Embryonic facial prominence (tissue), 1 donor: ENCODE data around the gene TOMM40.
A peak's percentile ranks its signal among the peaks of the same experiment; 100 is the strongest.

ENCODE experiments used
- DNase-seq: peaks from one replicate; pipeline ENCODE4 v3.0.0-alpha.2; 2016; ENCODE audit errors: extremely low spot score

Gene TOMM40

GRCh38 chr19:44927746-44928145, 36.7 kb downstream of the TOMM40 start:
- DNase-seq, result no peak

- DNase-seq, result no peak
These were observed 39.0 kb downstream of the TOMM40 start for GRCh38 chr19:44930088-44930487.

GRCh38 chr19:44931541-44931940, 40.5 kb downstream of the TOMM40 start:
- no peak for DNase-seq

- no peak for DNase-seq
These were observed 48.6 kb downstream of the TOMM40 start for GRCh38 chr19:44939668-44940067.

- no peak for DNase-seq
These were observed 51.1 kb downstream of the TOMM40 start, which contains the start of gene APOC4 for GRCh38 chr19:44942067-44942571. TSS of gene APOC4 (plus strand) at chr19:44942237. CDS start at chr19:44942278, 41 bp downstream.

- DNase-seq, result no peak
These were observed 52.8 kb downstream of the TOMM40 start for GRCh38 chr19:44943801-44944249.

- DNase-seq, result no peak
These were observed 56.1 kb downstream of the TOMM40 start for GRCh38 chr19:44947041-44947581.

GRCh38 chr19:44948237-44948636, 57.2 kb downstream of the TOMM40 start:
- DNase-seq, result no peak

DNA sequence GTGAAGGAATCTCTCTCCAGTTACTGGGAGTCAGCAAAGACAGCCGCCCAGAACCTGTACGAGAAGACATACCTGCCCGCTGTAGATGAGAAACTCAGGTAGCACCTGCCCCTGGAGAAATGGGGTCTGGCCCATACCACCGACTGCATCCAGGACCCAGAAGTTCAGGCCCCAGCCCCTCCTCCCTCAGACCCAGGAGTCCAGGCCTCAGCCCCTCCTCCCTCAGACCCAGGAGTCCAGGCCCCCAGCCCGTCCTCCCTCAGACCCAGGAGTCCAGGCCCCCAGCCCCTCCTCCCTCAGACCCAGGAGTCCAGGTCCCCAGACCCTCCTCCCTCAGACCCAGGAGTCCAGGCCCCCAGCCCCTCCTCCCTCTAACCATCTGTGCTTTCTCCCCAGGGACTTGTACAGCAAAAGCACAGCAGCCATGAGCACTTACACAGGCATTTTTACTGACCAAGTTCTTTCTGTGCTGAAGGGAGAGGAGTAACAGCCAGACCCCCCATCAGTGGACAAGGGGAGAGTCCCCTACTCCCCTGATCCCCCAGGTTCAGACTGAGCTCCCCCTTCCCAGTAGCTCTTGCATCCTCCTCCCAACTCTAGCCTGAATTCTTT, 57.8 kb downstream of the TOMM40 start:
- no peak for DNase-seq

DNA sequence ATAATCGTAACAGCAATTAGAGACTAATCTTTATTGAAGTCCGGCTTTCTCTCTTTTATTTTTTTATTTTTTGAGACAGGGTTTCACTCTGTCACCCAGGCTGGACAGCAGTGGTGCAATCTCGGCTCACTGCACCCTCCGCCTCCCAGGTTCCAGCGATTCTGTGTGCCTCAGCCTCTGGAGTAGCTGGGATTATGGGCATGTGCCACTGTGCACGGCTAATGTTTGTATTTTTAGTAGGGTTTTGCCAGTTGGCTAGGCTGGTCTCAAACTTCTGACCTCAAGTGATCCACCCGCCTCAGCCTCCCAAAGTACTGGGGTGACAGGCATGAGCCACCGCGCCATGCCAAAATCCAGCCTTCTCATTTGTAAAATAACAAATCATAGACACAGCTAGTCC, 58.5 kb downstream of the TOMM40 start:
- no peak for DNase-seq

GRCh38 chr19:44951179-44952159, 60.4 kb downstream of the TOMM40 start:
- DNase-seq, result peak; percentile 46
